HL-60 (cell line): ENCODE results near the gene TFPI.

ENCODE experiments used
- DNase-seq, 2 experiments: peaks; one replicate each; pipeline ENCODE4 v3.0.0-alpha.2; 2010 to 2020; ENCODE audit warnings: low read depth in 1 of 2, low spot score in 1 of 2
- H3K27ac ChIP-seq: fragments of 250-450 bp; sonication (Bioruptor Pico); replicated peaks from 2 replicates; pipeline ENCODE4 v1.5.1; 2020; ENCODE audit warnings: mild to moderate bottlenecking, moderate library complexity
- H3K27me3 ChIP-seq: fragments of 250-450 bp; sonication (Bioruptor Pico); 2 replicates; pipeline ENCODE4 v1.5.1; 2021; ENCODE audit warnings: mild to moderate bottlenecking, moderate library complexity; ENCODE audit not compliant: insufficient read depth, poor library complexity, severe bottlenecking
- H3K4me3 ChIP-seq: replicated peaks from 2 replicates; pipeline ENCODE4 v1.5.1; 2011; ENCODE audit warnings: mild to moderate bottlenecking, control low read depth, low read length; ENCODE audit not compliant: insufficient read depth
- CTCF ChIP-seq: IDR thresholded peaks from one replicate; pipeline ENCODE4 v1.5.1; 2011; ENCODE audit warnings: low read length, control low read depth, inconsistent platforms; ENCODE audit not compliant: insufficient read depth
- GABPA ChIP-seq: IDR thresholded peaks from 2 replicates; pipeline ENCODE4 v1.6.1; 2012; ENCODE audit warnings: low read depth
- POLR2AphosphoS5 ChIP-seq: IDR thresholded peaks from 2 replicates; pipeline ENCODE4 v1.6.1; 2012; ENCODE audit warnings: low read depth
- REST ChIP-seq: IDR thresholded peaks from 2 replicates; pipeline ENCODE4 v1.6.1; 2012; ENCODE audit warnings: low read depth; ENCODE audit not compliant: insufficient replicate concordance
- SPI1 ChIP-seq: IDR thresholded peaks from 2 replicates; pipeline ENCODE4 v1.6.1; 2012; ENCODE audit warnings: low read depth, mild to moderate bottlenecking, borderline replicate concordance

The TFPI gene

GRCh38 chr2:187497140-187497539 is 57.1 kb downstream of the TFPI start:
- TF ChIP-seq POLR2AphosphoS5 (no peak), CTCF (no peak), GABPA (no peak), REST (no peak), SPI1 (no peak)
- DNase-seq, result no peak
- Histone ChIP-seq H3K4me3 (no peak overlapping the region), H3K27ac (no peak overlapping the region), H3K27me3 (no peaks in the 10 kb centered on the region)

GRCh38 chr2:187495324-187495723 is 58.9 kb downstream of the TFPI start:
- TF ChIP-seq SPI1 (no peak), POLR2AphosphoS5 (no peak), CTCF (no peak), REST (no peak), GABPA (no peak)
- Histone ChIP-seq H3K27me3 (no peaks in the 10 kb centered on the region), H3K27ac (no peak overlapping the region), H3K4me3 (no peak overlapping the region)
- no peak for DNase-seq

GRCh38 chr2:187493877-187494568 is 60.2 kb downstream of the TFPI start:
- DNase-seq, result no peak
- no peak for TF ChIP-seq POLR2AphosphoS5
- TF ChIP-seq SPI1, result peak; percentile 50; the same call in 1 of the 2 replicates

GRCh38 chr2:187493180-187493579 is 61.1 kb downstream of the TFPI start:
- Histone ChIP-seq H3K27ac (no peak overlapping the region), H3K4me3 (no peak overlapping the region), H3K27me3 (no peaks in the 10 kb centered on the region)
- TF ChIP-seq GABPA, result no peak
- no peak for TF ChIP-seq REST
- TF ChIP-seq SPI1, result no peak
- no peak for DNase-seq

More at GRCh38 chr2:187493877-187494568, 60.2 kb downstream of the TFPI start:
- Histone ChIP-seq H3K27me3 (no peaks in the 10 kb centered on the region), H3K27ac (no peak overlapping the region), H3K4me3 (no peak overlapping the region)
